GM19193 (cell line): Measurements from ENCODE around the gene RBM22.

Experiments used
- POLR2A ChIP-seq: IDR thresholded peaks from 4 replicates; pipeline ENCODE4 v1.6.1; 2011; ENCODE audit not compliant: insufficient read depth, insufficient read length; ENCODE audit errors: extremely low read depth

RBM22 gene

GRCh38 chr5:150658699-150659265, 42.1 kb downstream of the RBM22 start:
- no peak for TF ChIP-seq POLR2A

- no peak for TF ChIP-seq POLR2A
These were observed 42.7 kb downstream of the RBM22 start for GRCh38 chr5:150658121-150658520.

- no peak for TF ChIP-seq POLR2A
These were observed 44.4 kb downstream of the RBM22 start for GRCh38 chr5:150656191-150657132.

GRCh38 chr5:150655221-150655620, 45.6 kb downstream of the RBM22 start:
- TF ChIP-seq POLR2A: no peak

GRCh38 chr5:150653762-150654556, 46.9 kb downstream of the RBM22 start:
- no peak for TF ChIP-seq POLR2A

- TF ChIP-seq POLR2A: no peak
These were observed 47.6 kb downstream of the RBM22 start for GRCh38 chr5:150653145-150653761.

- no peak for TF ChIP-seq POLR2A
These were observed 48.8 kb downstream of the RBM22 start for GRCh38 chr5:150651924-150652671.

GRCh38 chr5:150651382-150651781, 49.5 kb downstream of the RBM22 start:
- TF ChIP-seq POLR2A: no peak

- TF ChIP-seq POLR2A: no peak
These were observed 50.5 kb downstream of the RBM22 start for GRCh38 chr5:150650021-150651006.

- TF ChIP-seq POLR2A: no peak
These were observed 51.5 kb downstream of the RBM22 start for GRCh38 chr5:150649108-150650020.

- TF ChIP-seq POLR2A: no peak
These were observed 52.4 kb downstream of the RBM22 start for GRCh38 chr5:150648294-150649107.
